Hematopoietic multipotent progenitor cell treated with erythropoietin and hydrocortisone succinate and interleukin-3 and kit ligand, for 6 days (in vitro differentiated cells): ENCODE measurements around the gene SF3B5.
"Not testable (repeated sequence)": the region's sequence is repeated elsewhere in the genome, so short reads cannot be mapped to it uniquely, and the experiment has no call there.

Experiments used
- DNase-seq: peaks from one replicate; pipeline ENCODE4 v3.0.0-alpha.2; 2015

Gene SF3B5

DNA sequence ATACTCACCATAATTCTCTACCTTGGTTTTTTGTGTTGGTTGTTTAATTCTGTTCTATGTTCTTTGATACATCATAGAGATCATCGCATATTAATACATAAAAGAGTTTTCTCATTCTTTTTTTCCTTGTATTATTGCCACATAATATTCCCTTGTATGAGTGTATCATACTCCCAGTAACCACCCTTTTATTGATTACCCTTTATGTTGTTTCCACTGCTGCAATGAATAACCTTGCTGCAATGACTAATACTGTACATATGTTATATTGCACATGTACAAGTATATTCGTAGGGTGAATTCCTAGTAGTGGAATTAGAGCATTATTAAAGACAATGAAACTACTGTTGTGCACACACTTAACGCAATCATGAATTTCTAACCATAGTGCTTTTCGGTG is 9.1 kb upstream of the SF3B5 start:
- no peak for DNase-seq

DNA sequence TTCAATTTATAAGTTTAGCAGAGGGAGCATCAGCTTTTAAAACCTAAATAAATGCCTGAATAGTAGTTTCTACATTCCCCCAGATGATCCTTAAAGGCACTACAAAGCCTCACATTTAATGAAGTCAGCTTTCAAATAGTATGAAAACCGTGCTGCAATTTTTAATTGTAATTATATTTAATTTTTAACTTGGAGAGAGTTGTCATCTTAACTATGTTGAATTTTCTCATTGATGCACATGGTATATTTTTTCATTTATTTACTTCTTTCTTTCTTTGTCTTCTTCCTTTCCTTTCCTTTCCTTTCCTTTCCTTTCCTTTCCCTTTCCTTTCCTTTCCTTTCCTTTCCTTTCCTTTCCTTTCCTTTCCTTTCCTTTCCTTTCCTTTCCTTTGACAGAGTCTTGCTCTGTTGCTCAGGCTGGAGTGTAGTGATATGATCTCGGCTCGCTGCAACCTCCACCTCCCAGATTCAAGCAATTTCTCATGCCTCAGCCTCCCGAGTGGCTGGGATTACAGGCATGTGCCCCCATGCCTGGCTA is 7.7 kb upstream of the SF3B5 start:
- no peak for DNase-seq

DNA sequence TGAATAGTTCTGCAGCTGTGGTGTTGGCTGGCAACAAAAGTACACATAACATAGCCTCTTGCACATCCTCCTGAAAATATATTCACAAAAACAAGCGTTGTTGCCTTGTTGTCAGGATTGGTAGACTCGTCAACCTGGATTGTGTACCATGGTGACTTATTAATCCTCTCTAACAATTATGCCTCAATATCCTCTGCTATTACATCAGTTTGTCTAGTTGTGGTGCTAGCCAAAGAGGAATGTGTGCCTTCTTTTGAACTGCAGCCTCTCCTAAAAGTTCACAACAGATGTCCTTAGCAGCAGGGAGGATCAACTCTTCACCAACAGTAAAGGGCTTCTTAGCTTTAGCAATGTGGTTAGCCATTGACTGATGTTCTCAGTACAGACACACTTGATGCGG is 3.6 kb upstream of the SF3B5 start:
- DNase-seq = no peak

DNA sequence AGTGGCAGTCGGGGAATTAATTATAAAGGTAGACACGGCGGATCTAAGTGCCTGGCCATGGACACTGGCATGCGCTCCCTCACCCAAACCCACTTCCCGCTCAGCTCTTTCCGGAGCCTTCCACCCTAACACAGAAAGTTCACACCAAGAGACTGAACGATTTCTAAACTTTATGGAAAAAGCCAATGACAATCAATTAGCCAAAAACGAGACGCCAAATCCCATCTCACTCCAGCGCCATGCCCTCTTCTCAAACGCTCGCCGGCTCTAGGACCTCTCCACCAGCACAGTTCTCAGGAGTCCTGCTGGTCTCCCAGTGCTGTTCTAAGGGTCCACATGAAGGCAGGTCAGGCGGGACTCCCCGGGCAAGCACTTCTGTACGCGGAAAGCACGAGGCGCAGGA is 641 bp downstream of the SF3B5 start:
- DNase-seq = peak; percentile 37

DNA sequence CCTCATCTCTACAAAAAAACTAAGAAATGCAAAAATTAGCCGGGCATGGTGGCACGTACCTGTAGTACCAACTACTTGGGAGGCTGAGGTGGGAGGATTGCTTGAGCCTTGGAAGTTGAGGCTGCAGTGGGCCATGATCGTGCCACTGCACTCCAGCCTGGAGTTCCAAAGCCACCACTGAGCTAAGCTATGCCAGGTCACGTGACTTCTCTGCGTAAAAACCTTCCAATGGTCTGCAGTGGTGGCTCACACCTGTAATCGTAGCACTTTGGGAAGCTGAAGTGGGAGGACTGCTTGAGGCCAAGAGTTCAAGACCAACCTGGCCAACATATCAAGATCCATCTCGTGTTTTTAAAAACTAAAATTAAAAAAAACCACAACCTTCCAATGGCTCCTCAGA is 1.7 kb downstream of the SF3B5 start:
- DNase-seq = no peak

DNA sequence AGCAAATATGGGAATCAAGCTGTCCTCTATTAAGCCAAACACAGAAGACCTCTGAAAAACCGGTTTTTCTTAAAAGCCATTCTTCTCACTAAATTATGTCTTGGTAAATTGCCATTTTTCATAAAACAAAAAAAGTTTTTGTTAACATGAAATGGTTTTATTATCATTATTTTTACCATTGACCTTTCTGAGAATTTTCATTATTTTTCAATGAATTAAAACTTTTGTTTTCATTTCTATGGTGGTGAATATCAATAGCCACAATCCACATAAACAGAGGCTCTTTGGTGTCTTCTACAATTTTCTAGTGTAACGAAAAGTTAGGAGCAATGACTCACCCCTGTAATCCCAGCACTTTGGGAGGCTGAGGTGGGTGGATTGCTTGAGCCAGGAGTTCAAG is 2.1 kb downstream of the SF3B5 start:
- no peak for DNase-seq

DNA sequence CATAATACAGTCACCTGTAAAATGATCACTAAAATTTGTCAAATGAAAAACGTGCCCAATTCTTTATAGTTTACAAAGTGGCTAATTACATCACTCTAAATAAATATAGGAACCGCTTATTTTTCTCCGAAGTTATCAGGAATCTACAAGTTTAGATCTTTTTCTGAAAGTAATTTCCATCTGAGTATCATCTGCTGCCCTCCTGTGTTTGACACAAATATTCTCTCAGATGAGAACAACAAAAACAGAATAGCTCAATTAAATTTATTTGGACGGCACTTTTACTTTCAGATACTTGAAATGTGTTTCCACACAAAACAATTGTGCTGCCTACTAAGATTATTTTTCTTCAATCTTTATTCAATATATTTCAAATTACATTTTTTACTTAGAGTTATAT is 5.0 kb downstream of the SF3B5 start:
- no peak for DNase-seq

DNA sequence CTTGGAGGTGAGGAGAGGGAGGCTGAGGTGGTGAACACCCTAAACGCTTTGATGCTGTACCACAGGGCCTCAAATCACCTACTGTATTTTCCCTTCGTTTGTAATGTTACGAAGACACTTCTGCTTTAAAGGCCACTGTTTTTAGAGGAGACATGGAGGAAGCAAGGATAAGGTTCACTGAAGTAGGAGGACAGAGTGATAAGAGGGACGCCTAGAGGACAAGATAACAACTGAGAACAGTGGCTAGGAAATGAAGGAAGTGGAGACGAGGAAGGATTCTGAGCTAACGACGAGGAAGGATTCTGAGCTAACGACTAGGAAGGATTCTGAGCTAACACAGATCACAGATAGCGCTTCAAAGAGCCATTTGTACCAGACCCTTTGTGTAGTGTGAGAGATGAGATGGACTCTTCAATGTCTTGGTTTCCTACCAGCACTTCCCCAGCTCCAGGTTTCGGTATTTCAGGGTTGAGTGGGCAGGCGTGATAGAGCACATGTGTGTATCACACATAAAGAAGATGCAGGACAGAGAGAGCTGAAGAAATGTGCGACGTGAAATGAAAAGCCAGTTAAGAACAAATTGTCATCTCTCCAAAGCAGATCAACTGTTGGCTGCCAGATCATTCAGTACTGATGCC is 7.5 kb downstream of the SF3B5 start:
- peak; percentile 59 for DNase-seq

DNA sequence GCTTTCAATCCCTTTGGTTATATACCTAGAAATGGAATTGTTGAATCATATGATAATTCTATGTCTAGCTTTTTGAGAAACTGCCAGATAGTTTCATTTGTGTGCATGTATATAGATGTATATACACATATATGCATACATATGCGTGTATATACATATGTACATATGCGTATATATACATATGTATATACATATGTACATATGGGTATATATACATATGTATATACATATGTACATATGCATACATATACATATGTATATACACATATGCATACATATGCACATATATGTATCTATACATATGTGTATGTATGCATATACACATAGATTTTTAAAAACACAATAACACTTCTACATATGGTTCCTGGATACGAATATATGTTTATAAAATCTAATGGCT is 8.4 kb downstream of the SF3B5 start:
- DNase-seq = no peak

DNA sequence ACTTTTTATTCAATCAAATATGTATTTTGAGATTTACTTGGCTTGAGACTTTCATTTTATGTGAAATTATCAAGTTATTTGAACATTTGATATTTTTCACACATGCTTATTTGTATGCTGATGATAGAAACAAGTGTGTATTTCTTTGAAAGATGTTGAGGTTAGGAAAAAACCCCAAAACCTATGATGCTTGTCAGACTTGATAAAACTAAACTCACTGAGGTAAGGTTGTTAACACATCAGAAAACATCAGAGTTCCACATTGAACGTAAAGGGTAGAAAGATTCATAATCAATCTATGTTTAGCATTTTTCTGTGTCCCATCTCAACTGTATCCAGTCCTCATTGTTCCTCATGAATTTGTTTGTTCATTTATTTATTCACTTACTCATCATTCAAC is 12.2 kb downstream of the SF3B5 start:
- no peak for DNase-seq

DNA sequence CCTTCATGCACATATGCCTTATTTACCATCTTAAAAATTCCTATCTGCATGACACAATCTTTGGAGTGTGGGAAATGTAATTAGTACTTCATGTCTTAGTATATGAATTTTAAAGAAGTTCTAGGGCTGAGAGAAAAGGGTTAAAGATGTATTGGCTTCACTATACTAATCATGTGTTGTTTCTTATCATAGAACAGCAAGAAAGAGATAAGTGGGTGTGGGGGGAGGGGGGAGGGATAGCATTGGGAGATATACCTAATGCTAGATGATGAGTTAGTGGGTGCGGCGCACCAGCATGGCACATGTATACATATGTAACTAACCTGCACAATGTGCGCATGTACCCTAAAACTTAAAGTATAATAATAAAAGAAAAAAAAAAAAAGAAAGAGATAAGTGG is 13.0 kb downstream of the SF3B5 start:
- not testable (repeated sequence) for DNase-seq

DNA sequence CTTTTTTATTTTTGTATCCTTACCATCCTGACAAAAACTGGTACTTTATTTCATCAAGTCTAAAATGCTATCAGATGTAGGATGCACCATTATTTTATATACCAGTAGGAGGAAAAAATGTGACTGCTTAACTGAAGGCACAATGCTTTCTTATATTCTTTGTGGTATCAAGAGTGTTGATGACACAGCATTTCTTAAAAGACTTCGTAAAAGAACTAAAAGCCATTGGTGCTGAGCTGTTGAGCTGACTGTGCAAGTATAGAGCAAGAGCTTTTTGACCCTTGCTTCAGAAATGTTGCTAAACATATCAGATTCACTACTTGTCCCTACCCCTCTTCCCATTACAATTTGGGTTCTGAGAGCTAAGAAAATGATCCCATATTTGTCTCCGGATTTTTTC is 17.5 kb downstream of the SF3B5 start:
- DNase-seq = peak; percentile 64

DNA sequence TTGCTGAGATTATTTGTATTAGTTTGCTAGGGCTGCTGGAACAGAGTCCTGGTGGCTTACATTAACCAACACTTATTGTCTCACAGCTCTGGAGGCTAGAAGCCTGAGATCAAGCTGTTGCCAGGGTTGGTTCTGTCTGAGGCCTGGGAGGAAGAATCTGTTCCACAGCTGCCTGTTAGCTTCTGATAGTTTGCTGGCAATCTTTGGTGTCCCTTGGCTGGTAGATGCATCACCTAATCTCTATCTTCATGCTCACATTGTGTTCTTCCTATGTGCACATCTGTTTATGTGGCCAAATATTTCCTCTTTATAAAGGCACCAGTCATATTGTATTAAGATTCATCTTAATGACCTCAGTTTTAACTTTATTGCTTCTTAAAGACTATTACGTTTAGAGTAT is 19.5 kb downstream of the SF3B5 start:
- peak; percentile 82 for DNase-seq

DNA sequence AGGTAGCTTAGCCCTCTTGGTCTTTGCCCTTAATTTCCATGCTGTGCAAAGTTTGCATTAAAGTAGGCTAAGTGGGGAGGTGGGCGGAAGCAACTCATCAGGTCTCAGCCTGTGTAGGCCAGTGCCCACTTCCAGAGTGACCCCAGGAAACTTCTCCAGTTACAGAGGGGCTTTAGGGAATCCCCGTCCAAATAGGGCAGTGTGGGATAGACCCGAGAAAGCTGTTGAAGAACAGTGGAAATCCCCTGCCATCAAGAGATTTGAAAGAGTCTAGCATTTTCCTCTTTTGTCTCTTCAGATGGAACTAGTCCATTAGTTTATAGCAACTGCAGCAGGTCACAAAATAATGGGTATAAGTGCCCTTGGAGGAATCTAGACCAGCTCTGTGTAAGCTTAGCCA is 20.2 kb downstream of the SF3B5 start:
- DNase-seq = no peak

DNA sequence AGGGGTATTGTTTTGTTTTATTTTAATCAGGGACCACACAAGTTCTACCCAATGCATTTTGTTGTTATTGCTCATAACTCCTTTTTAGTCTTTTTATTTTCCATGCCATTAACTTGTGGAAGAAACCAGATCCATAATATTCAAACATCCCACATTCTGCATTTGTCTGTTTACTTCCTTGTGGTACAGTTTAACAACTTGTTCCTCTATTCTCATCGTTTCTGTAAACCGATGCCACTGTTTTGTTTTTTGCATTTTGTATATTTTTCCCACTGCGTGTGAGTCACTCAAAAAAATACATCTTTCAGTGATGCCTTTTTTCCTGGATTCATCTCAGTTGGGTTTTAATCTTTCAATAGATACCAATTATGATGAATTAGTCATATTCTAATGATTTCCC is 22.3 kb downstream of the SF3B5 start:
- DNase-seq = no peak

DNA sequence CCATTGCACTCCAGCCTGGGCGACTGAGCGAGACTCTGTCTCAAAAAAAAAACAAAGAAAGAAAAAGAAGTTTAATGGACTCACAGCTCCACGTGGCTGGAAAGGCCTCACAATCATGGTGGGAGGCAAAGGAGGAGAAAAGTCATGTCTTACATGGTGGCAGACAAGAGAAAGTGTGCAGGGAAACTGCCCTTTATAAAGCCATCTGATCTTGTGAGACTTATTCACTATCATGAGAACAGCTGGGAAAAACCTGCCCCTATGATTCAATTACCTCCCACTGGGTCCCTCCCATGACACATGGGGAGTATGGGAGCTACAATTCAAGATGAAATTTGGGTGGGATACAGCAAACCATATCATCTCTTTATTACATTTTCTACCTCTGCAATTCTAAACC is 25.9 kb downstream of the SF3B5 start:
- no peak for DNase-seq

DNA sequence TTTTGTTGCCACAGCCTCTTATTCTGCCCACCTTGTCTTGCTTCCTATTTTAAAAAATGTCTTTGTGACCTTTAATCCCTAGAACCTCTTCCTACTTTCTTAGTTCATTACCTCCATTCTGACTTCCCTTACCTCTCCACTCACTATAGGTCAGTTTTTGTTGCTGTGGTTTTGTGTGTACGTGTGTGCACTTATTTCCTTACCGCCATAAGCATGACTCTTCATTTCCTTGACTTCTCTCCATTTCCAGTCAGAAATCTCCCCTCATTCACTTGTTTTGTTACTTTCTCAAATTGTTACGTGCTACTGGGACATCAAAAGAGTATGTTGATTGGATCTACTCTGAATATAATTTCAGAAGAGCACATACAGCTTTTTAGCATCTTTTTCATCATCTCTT is 26.6 kb downstream of the SF3B5 start:
- no peak for DNase-seq

DNA sequence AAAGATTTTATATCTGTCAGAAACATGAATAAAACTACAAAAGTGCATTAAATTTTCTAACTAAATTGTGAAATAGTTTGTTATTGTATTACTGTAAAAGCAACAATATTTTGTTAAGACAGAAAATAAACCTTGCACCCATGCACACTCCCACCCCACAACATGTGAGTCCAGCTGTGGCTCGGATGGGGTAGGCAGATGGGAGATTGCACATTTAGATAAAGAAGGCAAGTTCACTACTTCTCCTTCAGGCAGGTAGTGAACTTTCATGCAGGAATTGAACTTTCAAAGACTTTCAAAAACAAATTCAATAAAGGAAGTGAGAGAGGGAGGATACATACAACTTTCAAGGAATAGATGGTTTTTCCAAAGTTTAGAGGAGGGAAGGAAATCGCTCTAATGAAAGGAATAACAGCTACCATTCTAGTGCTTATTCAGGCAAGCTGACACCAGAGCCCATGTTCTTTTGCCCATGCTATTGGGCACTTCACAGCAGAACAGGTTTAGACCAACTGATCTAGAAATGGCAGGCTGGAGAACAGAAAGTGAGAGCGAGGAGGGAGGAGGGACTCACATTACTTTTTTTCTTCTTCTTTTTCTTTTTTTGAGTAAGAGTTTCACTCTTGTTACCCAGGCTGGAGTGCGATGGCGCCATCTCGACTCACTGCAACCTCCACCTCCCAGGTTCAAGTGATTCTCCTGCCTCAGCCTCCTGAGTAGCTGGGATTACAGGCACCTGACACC is 28.5 kb downstream of the SF3B5 start:
- DNase-seq = no peak

DNA sequence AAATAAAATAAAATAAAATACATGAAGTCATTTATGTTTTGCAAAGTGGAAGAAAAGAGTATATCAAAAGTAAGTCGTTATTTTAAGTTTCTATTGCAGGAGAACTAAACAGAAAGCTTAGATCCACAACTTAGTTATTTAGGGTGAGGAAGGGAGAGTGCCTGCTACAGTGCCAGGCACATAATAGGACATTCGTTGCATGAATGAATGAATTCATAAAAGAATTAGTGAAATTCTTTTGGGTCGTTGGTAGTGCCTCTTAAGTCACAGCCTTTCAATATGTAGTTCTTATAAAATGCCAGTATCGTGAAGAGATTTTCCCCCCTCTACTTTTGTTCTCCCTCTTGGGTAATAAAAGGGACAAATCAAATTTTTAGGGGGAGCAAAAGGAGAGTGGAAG is 29.1 kb downstream of the SF3B5 start:
- no peak for DNase-seq

DNA sequence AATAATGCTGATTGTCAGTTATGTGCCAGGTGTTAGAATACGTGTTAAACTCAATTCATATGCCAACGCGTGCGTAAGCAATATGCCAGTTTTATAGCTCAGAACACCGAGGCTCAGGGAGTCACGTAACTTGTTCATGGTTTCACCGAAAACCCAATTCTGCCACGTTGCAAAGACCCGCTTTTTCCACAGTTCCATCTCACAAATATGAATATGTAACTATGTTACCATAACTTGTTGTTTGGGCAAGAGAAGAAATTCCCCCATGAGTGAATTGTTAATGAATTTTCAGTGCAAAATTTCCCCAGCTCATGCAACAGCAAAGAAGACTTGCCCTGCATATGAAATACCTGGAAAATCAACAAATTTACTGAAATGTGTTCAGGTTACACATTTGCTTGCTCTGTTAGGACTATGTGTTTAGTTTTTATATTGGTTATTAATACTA is 30.1 kb downstream of the SF3B5 start:
- no peak for DNase-seq

DNA sequence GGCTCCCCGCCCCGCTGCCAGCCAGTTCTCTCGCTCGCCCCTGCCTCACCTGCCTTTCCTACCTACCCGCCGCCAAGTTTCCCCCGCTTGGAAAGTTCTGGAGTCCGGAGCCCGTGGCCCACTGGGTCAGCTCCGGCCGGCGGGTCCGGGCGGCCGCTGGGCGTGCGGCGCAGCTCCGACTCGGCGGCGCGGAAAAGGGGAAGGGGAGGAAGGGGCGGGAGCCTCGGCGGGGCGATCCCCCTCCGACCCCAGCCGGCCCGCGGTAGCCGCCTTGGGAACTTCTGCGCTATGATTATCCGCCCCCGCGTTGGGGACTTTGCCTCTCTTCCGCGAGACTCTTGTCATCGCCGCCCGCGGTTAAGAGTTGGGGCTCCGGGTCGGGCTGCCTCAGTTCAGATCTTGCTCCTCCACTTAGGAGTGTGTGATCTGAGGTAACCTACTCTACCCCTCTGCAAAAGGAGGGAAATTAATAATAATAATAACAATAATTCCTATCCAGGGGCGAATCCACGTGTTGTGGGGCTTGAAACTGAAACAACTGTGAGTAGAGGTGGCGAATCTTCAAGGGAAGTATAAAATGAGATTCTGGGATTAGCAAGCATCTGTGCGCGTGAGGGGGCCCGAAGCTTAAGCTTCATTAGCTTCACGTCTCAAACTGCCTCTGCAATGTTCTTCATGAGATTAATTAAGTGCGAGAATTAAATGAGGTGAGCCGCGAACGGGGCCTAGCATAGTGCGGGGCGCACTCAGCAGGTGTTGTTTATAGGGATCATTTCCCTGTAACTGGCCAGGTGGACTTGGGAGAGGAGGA is 30.8 kb downstream of the SF3B5 start:
- peak; percentile 72 for DNase-seq

DNA sequence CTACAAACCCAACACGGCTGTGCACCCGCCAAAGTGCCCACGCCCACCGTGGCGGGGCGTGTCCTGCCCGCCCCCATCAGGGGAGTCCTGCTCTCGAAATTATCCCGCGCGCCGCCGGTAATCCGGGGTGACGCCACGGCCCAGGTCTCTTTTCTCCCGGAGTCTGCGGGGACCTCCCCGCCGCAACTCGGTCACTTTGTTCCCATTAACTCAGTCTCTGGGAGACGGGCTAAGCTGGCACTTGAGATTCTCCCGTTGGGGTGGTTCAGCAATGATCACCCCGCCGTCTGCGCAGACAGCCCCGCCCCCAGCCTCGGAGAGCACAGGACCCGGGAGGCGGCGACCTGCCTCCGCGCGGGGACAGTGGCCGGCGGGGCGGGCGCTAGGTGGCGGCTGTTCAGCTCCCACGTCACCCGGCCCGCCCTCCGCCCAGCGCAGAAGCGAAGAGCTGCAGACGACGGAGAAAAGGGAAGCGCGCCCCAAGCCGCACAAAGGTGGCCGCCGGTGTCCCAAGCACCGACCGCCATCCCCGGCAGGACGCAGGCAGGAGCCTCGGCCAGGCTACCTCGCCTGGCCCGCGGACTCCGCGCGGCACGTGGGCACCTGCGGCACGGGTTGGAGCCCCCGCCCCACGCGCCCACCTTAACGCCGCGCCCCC is 31.5 kb downstream of the SF3B5 start:
- DNase-seq = peak; percentile 95

DNA sequence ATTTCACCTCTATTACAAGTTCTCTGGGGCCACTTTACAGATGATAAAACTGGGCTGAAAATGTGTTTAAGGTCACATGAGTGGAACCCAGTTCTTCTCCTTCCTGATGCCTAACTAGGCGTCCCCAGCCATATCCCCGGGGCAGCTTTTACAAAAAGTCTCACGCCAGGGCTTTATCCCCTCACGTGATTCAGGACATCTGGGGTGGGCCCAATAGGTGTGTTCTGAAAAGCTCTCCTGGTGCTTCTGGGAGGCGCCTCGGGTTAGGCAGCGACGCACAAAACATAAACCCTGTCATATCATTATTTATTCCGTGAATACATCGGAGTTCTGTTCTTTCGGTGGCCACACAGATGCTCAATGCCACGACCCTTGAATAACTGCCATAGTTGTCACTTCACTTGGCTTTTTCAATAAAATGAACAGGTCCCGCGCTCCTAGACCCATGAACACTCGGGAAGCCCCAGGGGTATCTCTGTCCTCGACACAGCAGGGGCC is 32.1 kb downstream of the SF3B5 start:
- DNase-seq = peak; percentile 52
